Esophagus muscularis mucosa (tissue), 4 donors: ENCODE results near the gene ACE.

Experiments
- EP300 ChIP-seq: sonication (generic); formaldehyde crosslinking; IDR thresholded peaks from one replicate; pipeline ENCODE4 v1.6.1; 2017; ENCODE audit warnings: antibody characterized with exemption
- POLR2A ChIP-seq: fragments of 450-650 bp; IDR thresholded peaks from one replicate; pipeline ENCODE4 v1.6.1; 2017; ENCODE audit warnings: antibody characterized with exemption, moderate library complexity, mild to moderate bottlenecking, low read depth
- TF ChIP-seq, protein P1 (sequence below), 3 experiments: fragments of 200-600 bp in 2 of 3; fragments of 450-650 bp in 1 of 3; sonication (generic) in 2 of 3; IDR thresholded peaks; one replicate each; pipeline ENCODE4 v1.5.1; 2017 to 2019; ENCODE audit warnings: antibody characterized with exemption in 3 of 3, mild to moderate bottlenecking in 2 of 3, moderate library complexity in 1 of 3

DNA sequence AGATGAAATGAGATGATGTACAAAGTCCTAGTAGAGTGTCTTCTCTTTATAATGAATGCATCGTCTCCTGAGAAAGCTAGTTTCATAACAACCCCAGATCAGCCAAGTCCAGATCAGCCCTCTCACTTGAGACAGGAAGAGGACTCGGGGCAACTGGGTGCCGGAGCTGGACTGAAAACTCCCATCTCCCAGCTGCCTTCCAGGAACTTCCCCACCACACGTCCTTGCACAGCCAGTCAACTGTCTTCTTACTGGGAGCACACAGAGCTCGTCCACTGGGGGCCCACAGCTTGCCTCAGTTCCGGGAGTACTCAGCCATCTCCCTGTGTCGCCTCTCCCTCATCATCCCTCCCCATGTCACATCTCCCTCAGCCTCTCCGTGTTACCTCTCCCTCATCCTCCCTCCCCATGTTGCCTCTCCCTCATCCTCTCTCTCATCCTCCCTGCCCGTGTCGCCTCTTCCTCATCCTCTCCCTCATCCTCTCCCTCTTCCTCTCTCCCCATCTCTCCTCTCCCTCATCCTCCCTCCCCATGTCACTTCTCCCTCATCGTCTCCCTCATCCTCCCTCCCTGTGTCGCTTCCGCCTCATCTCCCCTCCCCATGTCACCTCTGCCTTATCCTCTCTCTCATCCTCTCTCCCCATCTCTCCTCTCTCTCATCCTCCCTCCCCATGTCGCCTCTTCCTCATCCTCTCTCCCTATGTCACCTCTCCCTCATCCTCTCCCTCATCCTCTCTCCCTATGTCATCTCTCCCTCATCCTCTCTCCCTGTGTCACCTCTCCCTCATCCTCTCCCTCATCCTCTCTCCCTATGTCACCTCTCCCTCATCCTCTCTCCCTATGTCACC lies 23.9 kb downstream of the ACE start:
- TF ChIP-seq, protein P1, sequence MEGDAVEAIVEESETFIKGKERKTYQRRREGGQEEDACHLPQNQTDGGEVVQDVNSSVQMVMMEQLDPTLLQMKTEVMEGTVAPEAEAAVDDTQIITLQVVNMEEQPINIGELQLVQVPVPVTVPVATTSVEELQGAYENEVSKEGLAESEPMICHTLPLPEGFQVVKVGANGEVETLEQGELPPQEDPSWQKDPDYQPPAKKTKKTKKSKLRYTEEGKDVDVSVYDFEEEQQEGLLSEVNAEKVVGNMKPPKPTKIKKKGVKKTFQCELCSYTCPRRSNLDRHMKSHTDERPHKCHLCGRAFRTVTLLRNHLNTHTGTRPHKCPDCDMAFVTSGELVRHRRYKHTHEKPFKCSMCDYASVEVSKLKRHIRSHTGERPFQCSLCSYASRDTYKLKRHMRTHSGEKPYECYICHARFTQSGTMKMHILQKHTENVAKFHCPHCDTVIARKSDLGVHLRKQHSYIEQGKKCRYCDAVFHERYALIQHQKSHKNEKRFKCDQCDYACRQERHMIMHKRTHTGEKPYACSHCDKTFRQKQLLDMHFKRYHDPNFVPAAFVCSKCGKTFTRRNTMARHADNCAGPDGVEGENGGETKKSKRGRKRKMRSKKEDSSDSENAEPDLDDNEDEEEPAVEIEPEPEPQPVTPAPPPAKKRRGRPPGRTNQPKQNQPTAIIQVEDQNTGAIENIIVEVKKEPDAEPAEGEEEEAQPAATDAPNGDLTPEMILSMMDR (IDR thresholded peaks at IDR 0.05): no peak
- TF ChIP-seq POLR2A: no peak
- TF ChIP-seq EP300: no peak
